ENCODE results near the gene SFXN1.
A peak's percentile ranks its signal among the peaks of the same experiment; 100 is the strongest.

SFXN1 gene

GRCh38 chr5:175554296-175554695 lies 75.9 kb downstream of the SFXN1 start:
- no peak overlapping the region for H3K14ac ChIP-seq (ENCODE audit: low read length in 2 of 2)
- H3K4me3 ChIP-seq (ENCODE audit: insufficient read depth in 1 of 2, low read depth in 1 of 2, low read length in 2 of 2): no peak overlapping the region
- H2BK15ac ChIP-seq (ENCODE audit: low read depth, poor library complexity, severe bottlenecking): no peak overlapping the region
- H3K36me3 ChIP-seq (ENCODE audit: control insufficient read depth in 1 of 2, insufficient read depth in 2 of 2, low read depth in 1 of 2, low read length in 2 of 2): no peaks in the 10 kb centered on the region
- no peak overlapping the region for H2AFZ ChIP-seq (ENCODE audit: low read depth, low read length)
- no peak overlapping the region for H2BK12ac ChIP-seq (ENCODE audit: low read length in 2 of 2)
- H4K91ac ChIP-seq (ENCODE audit: low read length): no peak overlapping the region
- H3K79me1 ChIP-seq (replicated peaks; ENCODE audit: low read length, poor library complexity, severe bottlenecking): no peaks in the 10 kb centered on the region
- H3K18ac ChIP-seq (ENCODE audit: low read depth in 1 of 2, low read length in 2 of 2): no peak overlapping the region
- H3K27ac ChIP-seq (ENCODE audit: low read length, poor library complexity, severe bottlenecking): no peak overlapping the region
- no peak overlapping the region for H3K4ac ChIP-seq (ENCODE audit: low read depth in 1 of 2, low read length in 2 of 2)
- 75% methylated on average over 7 of the region's 8 CpGs for WGBS
- H4K8ac ChIP-seq (ENCODE audit: low read length): no peak overlapping the region
- no peak overlapping the region for H3K9ac ChIP-seq (ENCODE audit: low read length)
- no peak overlapping the region for H3K23ac ChIP-seq (ENCODE audit: low read length in 2 of 2)
- H2AK5ac ChIP-seq (ENCODE audit: low read length, severe bottlenecking): no peak overlapping the region
- DNase-seq: no peak
- H2BK5ac ChIP-seq (ENCODE audit: low read depth, low read length, poor library complexity, severe bottlenecking): no peak overlapping the region
- H3K4me1 ChIP-seq (ENCODE audit: control insufficient read depth, insufficient read depth, low read depth, low read length): no peaks in the 10 kb centered on the region
- H3K9me3 ChIP-seq (ENCODE audit: control insufficient read depth, low read length): no peaks in the 10 kb centered on the region
- H3K27me3 ChIP-seq (ENCODE audit: control insufficient read depth in 1 of 2, insufficient read depth in 1 of 2, low read length in 2 of 2): peaks cover 0 to 22% of the 10 kb centered on the region in 2 experiments
- H2BK120ac ChIP-seq (ENCODE audit: low read depth, low read length): no peak overlapping the region
- no peak overlapping the region for H3K4me2 ChIP-seq (ENCODE audit: low read length, poor library complexity, severe bottlenecking)

- Histone ChIP-seq H4K91ac (ENCODE audit: low read length) (no peak overlapping the region), H3K79me1 (replicated peaks; ENCODE audit: low read length, poor library complexity, severe bottlenecking) (no peaks in the 10 kb centered on the region), H3K18ac (ENCODE audit: low read depth in 1 of 2, low read length in 2 of 2) (no peak overlapping the region), H4K8ac (ENCODE audit: low read length) (no peak overlapping the region), H2BK12ac (ENCODE audit: low read length in 2 of 2) (no peak overlapping the region), H3K9me3 (ENCODE audit: control insufficient read depth, low read length) (no peaks in the 10 kb centered on the region), H2BK120ac (ENCODE audit: low read depth, low read length) (no peak overlapping the region), H2BK15ac (ENCODE audit: low read depth, poor library complexity, severe bottlenecking) (no peak overlapping the region), H2BK5ac (ENCODE audit: low read depth, low read length, poor library complexity, severe bottlenecking) (no peak overlapping the region), H3K23ac (ENCODE audit: low read length in 2 of 2) (no peak overlapping the region), H3K4me3 (ENCODE audit: insufficient read depth in 1 of 2, low read depth in 1 of 2, low read length in 2 of 2) (no peak overlapping the region), H3K9ac (ENCODE audit: low read length) (no peak overlapping the region), H3K36me3 (ENCODE audit: control insufficient read depth in 1 of 2, insufficient read depth in 2 of 2, low read depth in 1 of 2, low read length in 2 of 2) (no peaks in the 10 kb centered on the region), H2AFZ (ENCODE audit: low read depth, low read length) (no peak overlapping the region), H3K27ac (ENCODE audit: low read length, poor library complexity, severe bottlenecking) (no peak overlapping the region), H3K4ac (ENCODE audit: low read depth in 1 of 2, low read length in 2 of 2) (no peak overlapping the region), H3K27me3 (ENCODE audit: control insufficient read depth in 1 of 2, insufficient read depth in 1 of 2, low read length in 2 of 2) (peaks cover 0 to 13% of the 10 kb centered on the region in 2 experiments), H3K4me1 (ENCODE audit: control insufficient read depth, insufficient read depth, low read depth, low read length) (no peaks in the 10 kb centered on the region), H2AK5ac (ENCODE audit: low read length, severe bottlenecking) (no peak overlapping the region), H3K14ac (ENCODE audit: low read length in 2 of 2) (peak overlapping the region in 1 of 2 experiments; percentile 29), H3K4me2 (ENCODE audit: low read length, poor library complexity, severe bottlenecking) (no peak overlapping the region)
- WGBS: 88% methylated on average over 12 of the region's 12 CpGs
- no peak for DNase-seq
Measured at GRCh38 chr5:175555168-175555785, 76.9 kb downstream of the SFXN1 start.

- DNase-seq: no peak
- Histone ChIP-seq H3K79me1 (replicated peaks; ENCODE audit: low read length, poor library complexity, severe bottlenecking) (no peaks in the 10 kb centered on the region), H3K18ac (ENCODE audit: low read depth in 1 of 2, low read length in 2 of 2) (no peak overlapping the region), H2BK15ac (ENCODE audit: low read depth, poor library complexity, severe bottlenecking) (no peak overlapping the region), H3K27ac (ENCODE audit: low read length, poor library complexity, severe bottlenecking) (no peak overlapping the region), H4K91ac (ENCODE audit: low read length) (no peak overlapping the region), H3K4me1 (ENCODE audit: control insufficient read depth, insufficient read depth, low read depth, low read length) (no peaks in the 10 kb centered on the region), H3K4me2 (ENCODE audit: low read length, poor library complexity, severe bottlenecking) (no peak overlapping the region), H2AFZ (ENCODE audit: low read depth, low read length) (no peak overlapping the region), H3K4me3 (ENCODE audit: insufficient read depth in 1 of 2, low read depth in 1 of 2, low read length in 2 of 2) (no peak overlapping the region), H3K9ac (ENCODE audit: low read length) (no peak overlapping the region), H2BK120ac (ENCODE audit: low read depth, low read length) (no peak overlapping the region), H4K8ac (ENCODE audit: low read length) (no peak overlapping the region), H3K36me3 (ENCODE audit: control insufficient read depth in 1 of 2, insufficient read depth in 2 of 2, low read depth in 1 of 2, low read length in 2 of 2) (no peaks in the 10 kb centered on the region), H3K27me3 (ENCODE audit: control insufficient read depth in 1 of 2, insufficient read depth in 1 of 2, low read length in 2 of 2) (peaks cover 0 to 12% of the 10 kb centered on the region in 2 experiments), H3K23ac (ENCODE audit: low read length in 2 of 2) (no peak overlapping the region), H2AK5ac (ENCODE audit: low read length, severe bottlenecking) (no peak overlapping the region), H2BK5ac (ENCODE audit: low read depth, low read length, poor library complexity, severe bottlenecking) (no peak overlapping the region), H2BK12ac (ENCODE audit: low read length in 2 of 2) (no peak overlapping the region), H3K4ac (ENCODE audit: low read depth in 1 of 2, low read length in 2 of 2) (no peak overlapping the region), H3K9me3 (ENCODE audit: control insufficient read depth, low read length) (no peaks in the 10 kb centered on the region), H3K14ac (ENCODE audit: low read length in 2 of 2) (no peak overlapping the region)
- WGBS: 54% methylated on average over 4 of the region's 4 CpGs
Measured at GRCh38 chr5:175556794-175557193, 78.4 kb downstream of the SFXN1 start.

- H3K4me1 ChIP-seq (ENCODE audit: control insufficient read depth, insufficient read depth, low read depth, low read length): no peaks in the 10 kb centered on the region
- H3K79me1 ChIP-seq (replicated peaks; ENCODE audit: low read length, poor library complexity, severe bottlenecking): no peaks in the 10 kb centered on the region
- H4K8ac ChIP-seq (ENCODE audit: low read length): no peak overlapping the region
- 86% methylated on average over 2 of the region's 5 CpGs for WGBS
- H3K9ac ChIP-seq (ENCODE audit: low read length): no peak overlapping the region
- no peak overlapping the region for H3K4me3 ChIP-seq (ENCODE audit: insufficient read depth in 1 of 2, low read depth in 1 of 2, low read length in 2 of 2)
- H2BK5ac ChIP-seq (ENCODE audit: low read depth, low read length, poor library complexity, severe bottlenecking): no peak overlapping the region
- H3K9me3 ChIP-seq (ENCODE audit: control insufficient read depth, low read length): no peaks in the 10 kb centered on the region
- no peak overlapping the region for H2BK12ac ChIP-seq (ENCODE audit: low read length in 2 of 2)
- H2AFZ ChIP-seq (ENCODE audit: low read depth, low read length): no peak overlapping the region
- no peak overlapping the region for H3K14ac ChIP-seq (ENCODE audit: low read length in 2 of 2)
- no peaks in the 10 kb centered on the region for H3K36me3 ChIP-seq (ENCODE audit: control insufficient read depth in 1 of 2, insufficient read depth in 2 of 2, low read depth in 1 of 2, low read length in 2 of 2)
- no peak overlapping the region for H4K91ac ChIP-seq (ENCODE audit: low read length)
- no peak overlapping the region for H3K4ac ChIP-seq (ENCODE audit: low read depth in 1 of 2, low read length in 2 of 2)
- H3K18ac ChIP-seq (ENCODE audit: low read depth in 1 of 2, low read length in 2 of 2): no peak overlapping the region
- no peak overlapping the region for H3K23ac ChIP-seq (ENCODE audit: low read length in 2 of 2)
- H2BK15ac ChIP-seq (ENCODE audit: low read depth, poor library complexity, severe bottlenecking): no peak overlapping the region
- H2AK5ac ChIP-seq (ENCODE audit: low read length, severe bottlenecking): no peak overlapping the region
- H3K4me2 ChIP-seq (ENCODE audit: low read length, poor library complexity, severe bottlenecking): no peak overlapping the region
- H3K27me3 ChIP-seq (ENCODE audit: control insufficient read depth in 1 of 2, insufficient read depth in 1 of 2, low read length in 2 of 2): peaks cover 0 to 10% of the 10 kb centered on the region in 2 experiments
- H3K27ac ChIP-seq (ENCODE audit: low read length, poor library complexity, severe bottlenecking): no peak overlapping the region
- no peak overlapping the region for H2BK120ac ChIP-seq (ENCODE audit: low read depth, low read length)
- no peak for DNase-seq
Measured at GRCh38 chr5:175557778-175558177, 79.4 kb downstream of the SFXN1 start.

Data from mesenchymal stem cell (in vitro differentiated cells and primary cell).